Astrocyte of the spinal cord (primary cell): ENCODE measurements around the gene HERC5.
"Not testable (repeated sequence)": the region's sequence is repeated elsewhere in the genome, so short reads cannot be mapped to it uniquely, and the experiment has no call there.

Source experiments
- DNase-seq: peaks from one replicate; pipeline ENCODE4 v3.0.0; 2011; ENCODE audit warnings: low read depth, low spot score
- H3K4me3 ChIP-seq: 2 replicates; pipeline ENCODE4 v1.5.1; 2011; ENCODE audit warnings: low read depth, mild to moderate bottlenecking, low read length, moderate library complexity
- in situ Hi-C: cut with HindIII; loops from 2 replicates; pipeline ENCODE4 v1.10.0; 2017; ENCODE audit warnings: low sequenced_read_pairs
- TF ChIP-seq, protein P1 (sequence below): IDR thresholded peaks from 2 replicates; pipeline ENCODE4 v1.5.1; 2012; ENCODE audit warnings: low read depth, mild to moderate bottlenecking, low read length, inconsistent platforms

Gene HERC5

DNA sequence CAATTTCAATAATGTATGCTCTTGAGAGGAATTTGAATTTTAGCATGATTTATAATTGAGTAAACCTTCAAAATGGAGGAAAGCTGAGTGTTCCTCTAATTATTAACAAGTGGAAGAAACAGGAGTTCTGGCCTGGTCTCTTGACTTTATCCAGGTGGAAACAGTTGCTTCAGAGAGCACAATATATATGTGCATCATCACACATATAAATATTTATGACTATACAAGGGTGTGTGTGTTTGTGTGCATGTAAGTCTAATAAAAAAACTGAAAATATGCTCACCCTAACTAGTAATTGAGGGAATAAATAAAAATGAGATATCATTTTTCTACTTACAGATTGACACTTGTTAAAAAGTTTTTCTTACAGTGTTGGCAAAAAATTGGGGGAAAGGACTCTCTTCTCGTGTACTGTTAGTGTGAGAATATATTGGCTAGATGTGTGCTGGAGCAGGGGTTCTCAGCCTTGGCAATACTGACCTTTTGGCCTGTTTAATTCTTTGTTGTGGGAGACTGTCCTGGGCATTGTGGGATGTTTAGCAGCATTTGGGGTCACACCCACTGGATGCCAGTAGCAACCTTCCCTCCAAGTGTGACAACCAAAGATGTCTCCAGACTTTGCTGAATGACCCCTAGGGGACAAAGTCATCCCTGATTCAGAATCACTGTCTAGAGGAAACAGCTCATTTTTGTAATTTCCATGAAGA, 20.8 kb upstream of the HERC5 start:
- DNase-seq, result no peak
- in situ Hi-C loops, result no loop called here
- H3K4me3 ChIP-seq, result no peak overlapping the region
- TF ChIP-seq, protein P1, sequence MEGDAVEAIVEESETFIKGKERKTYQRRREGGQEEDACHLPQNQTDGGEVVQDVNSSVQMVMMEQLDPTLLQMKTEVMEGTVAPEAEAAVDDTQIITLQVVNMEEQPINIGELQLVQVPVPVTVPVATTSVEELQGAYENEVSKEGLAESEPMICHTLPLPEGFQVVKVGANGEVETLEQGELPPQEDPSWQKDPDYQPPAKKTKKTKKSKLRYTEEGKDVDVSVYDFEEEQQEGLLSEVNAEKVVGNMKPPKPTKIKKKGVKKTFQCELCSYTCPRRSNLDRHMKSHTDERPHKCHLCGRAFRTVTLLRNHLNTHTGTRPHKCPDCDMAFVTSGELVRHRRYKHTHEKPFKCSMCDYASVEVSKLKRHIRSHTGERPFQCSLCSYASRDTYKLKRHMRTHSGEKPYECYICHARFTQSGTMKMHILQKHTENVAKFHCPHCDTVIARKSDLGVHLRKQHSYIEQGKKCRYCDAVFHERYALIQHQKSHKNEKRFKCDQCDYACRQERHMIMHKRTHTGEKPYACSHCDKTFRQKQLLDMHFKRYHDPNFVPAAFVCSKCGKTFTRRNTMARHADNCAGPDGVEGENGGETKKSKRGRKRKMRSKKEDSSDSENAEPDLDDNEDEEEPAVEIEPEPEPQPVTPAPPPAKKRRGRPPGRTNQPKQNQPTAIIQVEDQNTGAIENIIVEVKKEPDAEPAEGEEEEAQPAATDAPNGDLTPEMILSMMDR, result no peak

DNA sequence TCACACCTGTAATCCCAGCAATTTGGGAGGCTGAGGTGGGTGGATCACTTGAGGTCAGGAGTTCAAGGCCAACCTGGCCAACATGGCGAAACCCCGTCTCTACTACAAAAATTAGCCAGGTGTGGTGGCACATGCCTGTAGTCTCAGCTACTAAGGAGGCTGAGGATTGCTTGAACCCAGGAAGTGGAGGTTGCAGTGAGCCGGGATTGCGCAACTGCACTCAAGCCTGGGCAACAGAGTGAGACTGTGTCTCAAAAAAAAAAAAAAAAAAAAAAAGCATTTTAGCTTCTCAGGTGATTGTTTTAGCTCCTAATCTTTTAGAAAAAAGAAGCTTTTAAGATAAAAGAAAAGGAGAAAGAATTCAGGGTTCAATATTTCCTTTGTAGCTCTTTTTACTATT, 19.0 kb upstream of the HERC5 start:
- H3K4me3 ChIP-seq, in situ Hi-C loops, DNase-seq: not testable (repeated sequence)

DNA sequence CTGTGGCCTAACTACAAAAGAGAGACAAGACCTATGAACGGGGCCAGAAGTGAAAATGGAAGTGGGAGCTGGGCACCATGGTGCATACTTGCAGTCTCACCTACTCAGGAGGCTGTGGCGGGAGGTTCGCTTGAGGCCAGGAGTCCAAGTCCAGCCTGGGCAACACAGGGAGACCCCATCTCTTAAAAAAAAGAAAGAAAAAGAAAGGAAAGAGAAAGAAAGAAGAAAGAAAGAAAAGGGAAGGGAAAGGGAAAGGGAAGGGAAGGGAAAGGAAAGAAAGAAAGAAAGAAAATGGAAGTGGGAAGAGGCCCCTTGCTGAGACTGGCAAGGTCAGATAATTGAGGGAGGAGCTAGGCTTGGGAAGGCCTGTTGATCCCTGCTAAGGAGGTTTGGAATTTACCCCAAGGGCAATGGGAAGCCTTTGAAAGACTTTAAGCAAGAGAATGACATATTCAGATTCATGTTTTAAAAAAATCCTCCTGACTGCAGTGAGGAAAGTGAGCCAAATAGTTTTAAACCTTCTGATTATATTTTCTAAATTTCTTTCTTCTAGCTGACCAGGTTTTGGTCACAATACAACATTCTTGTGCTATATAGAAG, 17.7 kb upstream of the HERC5 start:
- no peak for DNase-seq
- no peak overlapping the region for H3K4me3 ChIP-seq
- TF ChIP-seq, protein P1, result no peak
- in situ Hi-C loops, result no loop called here

DNA sequence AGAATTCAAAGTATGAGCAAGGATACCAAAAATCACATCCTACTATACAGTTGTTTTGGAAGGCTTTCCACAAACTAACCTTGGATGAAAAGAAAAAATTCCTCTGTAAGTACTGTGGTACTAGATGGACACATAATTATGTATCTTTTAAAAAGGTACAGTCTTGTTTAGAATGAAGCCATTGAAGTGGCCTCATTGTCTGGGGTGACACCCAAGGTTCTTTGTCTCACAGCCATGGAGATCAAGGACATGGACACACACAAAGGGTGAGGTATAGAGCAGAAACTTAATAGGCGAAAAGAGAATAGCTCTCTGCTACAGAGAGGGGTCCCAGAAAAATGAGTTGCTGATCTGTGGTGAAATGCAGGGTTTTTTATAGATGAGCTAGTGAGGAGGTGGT, 16.8 kb upstream of the HERC5 start:
- no peak overlapping the region for H3K4me3 ChIP-seq
- in situ Hi-C loops, result no loop called here
- TF ChIP-seq, protein P1, result no peak
- no peak for DNase-seq

DNA sequence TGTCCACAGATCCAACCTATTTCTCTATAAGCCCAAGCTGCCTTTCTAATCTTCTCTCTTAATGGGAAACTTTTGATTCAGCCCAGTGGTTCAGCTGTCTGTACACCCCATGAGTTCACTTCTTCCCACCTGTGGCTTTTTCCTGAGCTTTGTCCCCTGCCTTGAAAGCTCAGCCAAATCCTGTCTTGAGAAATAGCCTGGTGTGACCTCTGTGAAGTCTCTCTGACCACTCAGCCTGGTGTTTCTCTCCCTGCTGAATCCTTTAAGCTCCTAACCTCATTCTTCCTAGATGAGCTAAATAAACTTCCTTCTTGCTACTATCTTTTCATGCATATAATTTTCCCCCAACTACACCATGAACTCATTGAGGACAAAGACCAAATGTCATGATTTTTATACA, 15.2 kb upstream of the HERC5 start:
- in situ Hi-C loops, result no loop called here
- TF ChIP-seq, protein P1, result no peak
- no peak for DNase-seq
- no peak overlapping the region for H3K4me3 ChIP-seq

DNA sequence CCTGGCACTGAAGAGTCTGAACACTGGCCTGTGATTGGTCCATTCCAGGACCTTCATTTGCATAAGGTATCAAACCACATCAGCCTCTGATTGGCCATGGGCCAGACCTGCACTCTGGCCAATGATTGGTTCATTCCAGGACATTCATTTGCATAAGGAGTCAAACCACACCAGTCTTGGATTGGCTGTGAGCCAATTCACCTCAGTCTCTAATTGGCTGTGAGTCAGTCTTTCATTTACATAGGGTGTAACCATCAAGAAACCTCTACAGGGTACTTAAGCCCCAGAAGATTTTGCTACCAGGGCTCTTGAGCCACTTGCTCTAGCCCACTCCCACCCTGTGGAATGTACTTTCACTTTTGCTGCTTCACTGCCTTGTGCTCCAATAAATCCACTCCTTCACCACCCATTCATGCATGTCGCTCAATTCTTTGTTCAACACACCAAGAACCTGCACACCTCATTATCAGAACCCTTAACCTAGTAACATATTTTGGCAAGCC, 14.2 kb upstream of the HERC5 start:
- in situ Hi-C loops, result no loop called here
- no peak overlapping the region for H3K4me3 ChIP-seq
- TF ChIP-seq, protein P1, result no peak
- DNase-seq, result no peak

DNA sequence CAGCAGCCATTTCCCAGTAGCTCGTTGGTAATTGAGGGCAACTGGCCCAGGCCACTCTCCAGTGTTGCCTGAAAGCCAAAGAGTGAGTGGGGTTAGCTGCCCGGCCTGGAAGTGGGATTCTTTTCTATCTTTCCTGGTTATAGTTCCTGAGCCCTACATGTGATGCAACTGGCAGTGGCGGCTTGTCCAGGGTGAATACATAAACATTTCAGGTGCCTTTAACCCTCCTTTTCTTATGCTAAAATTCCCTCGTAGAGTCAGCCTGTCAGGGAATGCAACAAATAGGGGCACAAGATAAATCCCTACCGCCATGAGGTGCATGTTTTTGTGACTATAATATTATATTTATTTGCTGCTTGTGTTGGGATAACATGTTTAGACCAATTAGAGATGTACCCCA, 13.4 kb upstream of the HERC5 start:
- in situ Hi-C loops, result no loop called here

More for the DNA sequence above, 13.4 kb upstream of the HERC5 start:
- TF ChIP-seq, protein P1, result no peak
- H3K4me3 ChIP-seq, result no peak overlapping the region
- DNase-seq, result no peak
